ENCODE results near the gene TMEM178B.

The TMEM178B gene

GRCh38 chr7:141313896-141314295 lies 240.0 kb downstream of the TMEM178B start:
- H3K4me2 ChIP-seq: no peak overlapping the region
- no peak overlapping the region for H3K9ac ChIP-seq
- no peaks in the 10 kb centered on the region for H3K79me2 ChIP-seq (ENCODE audit: insufficient read depth, low read depth)
- no peak overlapping the region for H3K4me3 ChIP-seq (IDR thresholded peaks at IDR 0.05; ENCODE audit: insufficient read depth, low read depth, low read length)
- no peaks in the 10 kb centered on the region for H3K36me3 ChIP-seq (ENCODE audit: insufficient read depth)
- H3K4me1 ChIP-seq (ENCODE audit: low read depth, poor library complexity, severe bottlenecking): no peaks in the 10 kb centered on the region
- H3K27ac ChIP-seq: no peak overlapping the region
- H2AFZ ChIP-seq (ENCODE audit: low read depth): no peak overlapping the region
- no peaks in the 10 kb centered on the region for H3K27me3 ChIP-seq (ENCODE audit: insufficient read depth, low read depth)
- TF ChIP-seq, protein P1, sequence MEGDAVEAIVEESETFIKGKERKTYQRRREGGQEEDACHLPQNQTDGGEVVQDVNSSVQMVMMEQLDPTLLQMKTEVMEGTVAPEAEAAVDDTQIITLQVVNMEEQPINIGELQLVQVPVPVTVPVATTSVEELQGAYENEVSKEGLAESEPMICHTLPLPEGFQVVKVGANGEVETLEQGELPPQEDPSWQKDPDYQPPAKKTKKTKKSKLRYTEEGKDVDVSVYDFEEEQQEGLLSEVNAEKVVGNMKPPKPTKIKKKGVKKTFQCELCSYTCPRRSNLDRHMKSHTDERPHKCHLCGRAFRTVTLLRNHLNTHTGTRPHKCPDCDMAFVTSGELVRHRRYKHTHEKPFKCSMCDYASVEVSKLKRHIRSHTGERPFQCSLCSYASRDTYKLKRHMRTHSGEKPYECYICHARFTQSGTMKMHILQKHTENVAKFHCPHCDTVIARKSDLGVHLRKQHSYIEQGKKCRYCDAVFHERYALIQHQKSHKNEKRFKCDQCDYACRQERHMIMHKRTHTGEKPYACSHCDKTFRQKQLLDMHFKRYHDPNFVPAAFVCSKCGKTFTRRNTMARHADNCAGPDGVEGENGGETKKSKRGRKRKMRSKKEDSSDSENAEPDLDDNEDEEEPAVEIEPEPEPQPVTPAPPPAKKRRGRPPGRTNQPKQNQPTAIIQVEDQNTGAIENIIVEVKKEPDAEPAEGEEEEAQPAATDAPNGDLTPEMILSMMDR (conservative IDR thresholded peaks at IDR 0.05; ENCODE audit: low read depth, low read length): no peak
- H4K20me1 ChIP-seq (ENCODE audit: insufficient read depth): no peaks in the 10 kb centered on the region

DNA sequence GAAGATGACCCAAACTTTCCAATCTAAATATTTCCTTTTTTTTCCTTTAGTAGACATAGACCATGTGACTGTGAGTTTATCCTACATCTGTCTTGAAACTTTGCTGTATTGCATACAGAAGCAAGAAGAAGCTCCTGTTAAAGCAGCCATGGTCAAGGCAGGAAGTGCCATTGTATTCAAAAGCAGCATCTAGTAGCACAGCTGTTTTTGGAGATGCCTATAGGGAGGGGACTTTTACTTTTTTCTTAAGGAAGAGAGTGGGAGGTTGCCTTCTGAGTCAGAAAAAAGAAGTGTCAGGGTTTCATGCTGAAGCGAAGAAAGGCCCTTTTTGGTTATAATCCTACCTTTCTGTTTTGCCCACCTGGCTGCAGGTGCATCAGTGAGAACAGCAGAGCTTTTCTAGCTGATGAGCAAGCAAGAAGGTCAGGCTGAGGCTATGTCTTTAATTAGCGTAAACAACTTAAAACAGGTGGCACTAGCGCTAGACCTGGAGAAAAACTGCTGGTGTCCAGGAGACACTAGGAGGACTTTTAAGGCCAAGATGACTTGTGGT lies 243.2 kb downstream of the TMEM178B start:
- no peaks in the 10 kb centered on the region for H4K20me1 ChIP-seq (ENCODE audit: insufficient read depth)
- TF ChIP-seq, protein P1 (conservative IDR thresholded peaks at IDR 0.05; ENCODE audit: low read depth, low read length): no peak
- no peaks in the 10 kb centered on the region for H3K79me2 ChIP-seq (ENCODE audit: insufficient read depth, low read depth)
- no peaks in the 10 kb centered on the region for H3K36me3 ChIP-seq (ENCODE audit: insufficient read depth)
- H3K27me3 ChIP-seq (ENCODE audit: insufficient read depth, low read depth): no peaks in the 10 kb centered on the region
- H3K4me1 ChIP-seq (ENCODE audit: low read depth, poor library complexity, severe bottlenecking): no peaks in the 10 kb centered on the region
- H3K27ac ChIP-seq: no peak overlapping the region
- H3K4me2 ChIP-seq: no peak overlapping the region
- no peak overlapping the region for H2AFZ ChIP-seq (ENCODE audit: low read depth)
- no peak overlapping the region for H3K4me3 ChIP-seq (IDR thresholded peaks at IDR 0.05; ENCODE audit: insufficient read depth, low read depth, low read length)
- no peak overlapping the region for H3K9ac ChIP-seq

DNA sequence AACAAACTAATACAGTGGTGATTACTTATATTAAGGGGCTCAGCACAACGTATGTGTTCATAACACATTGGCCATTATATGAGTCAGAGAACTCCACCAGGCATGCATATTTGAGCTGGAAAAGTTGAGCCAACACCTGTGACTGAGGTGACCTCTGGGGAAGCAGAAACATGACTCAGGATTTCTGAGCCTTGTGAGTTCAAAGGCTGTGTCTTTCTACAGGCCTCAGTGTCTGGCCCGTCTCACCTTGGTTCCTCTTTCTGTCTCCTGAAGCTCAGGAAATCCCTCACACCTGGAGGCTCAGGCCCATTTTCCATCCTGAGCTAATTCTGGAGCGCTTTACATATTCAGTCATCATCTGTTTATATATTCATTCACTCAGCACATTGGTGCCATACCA lies 246.4 kb downstream of the TMEM178B start:
- Histone ChIP-seq H3K27ac (no peak overlapping the region), H3K9ac (no peak overlapping the region), H2AFZ (ENCODE audit: low read depth) (no peak overlapping the region), H3K4me3 (IDR thresholded peaks at IDR 0.05; ENCODE audit: insufficient read depth, low read depth, low read length) (no peak overlapping the region), H3K36me3 (ENCODE audit: insufficient read depth) (no peaks in the 10 kb centered on the region), H3K27me3 (ENCODE audit: insufficient read depth, low read depth) (no peaks in the 10 kb centered on the region), H3K4me1 (ENCODE audit: low read depth, poor library complexity, severe bottlenecking) (peaks cover 7% of the 10 kb centered on the region), H4K20me1 (ENCODE audit: insufficient read depth) (no peaks in the 10 kb centered on the region), H3K79me2 (ENCODE audit: insufficient read depth, low read depth) (no peaks in the 10 kb centered on the region), H3K4me2 (no peak overlapping the region)
- TF ChIP-seq, protein P1 (conservative IDR thresholded peaks at IDR 0.05; ENCODE audit: low read depth, low read length): no peak

DNA sequence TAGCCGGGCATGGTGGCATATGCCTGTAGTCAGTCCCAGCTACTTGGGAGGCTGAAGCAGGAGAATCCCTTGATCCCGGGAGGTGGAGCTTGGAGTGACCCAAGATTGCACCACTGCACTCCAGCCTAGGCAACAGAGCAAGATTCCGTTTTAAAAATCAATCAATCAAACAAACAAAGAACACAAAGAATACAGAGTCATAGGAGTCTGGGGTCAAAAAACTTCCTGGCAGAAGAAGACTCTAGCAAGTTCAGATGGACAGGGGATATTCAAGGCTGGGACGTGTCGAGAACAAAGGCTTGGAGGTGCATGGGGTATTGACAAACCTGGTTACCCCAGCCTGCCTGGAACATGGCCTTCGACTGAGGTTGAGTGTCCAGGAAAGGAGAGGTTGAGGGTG lies 248.5 kb downstream of the TMEM178B start:
- Histone ChIP-seq H3K4me2 (no peak overlapping the region), H3K27me3 (ENCODE audit: insufficient read depth, low read depth) (no peaks in the 10 kb centered on the region), H3K4me3 (IDR thresholded peaks at IDR 0.05; ENCODE audit: insufficient read depth, low read depth, low read length) (no peak overlapping the region), H2AFZ (ENCODE audit: low read depth) (no peak overlapping the region), H3K27ac (no peak overlapping the region), H3K36me3 (ENCODE audit: insufficient read depth) (no peaks in the 10 kb centered on the region), H3K79me2 (ENCODE audit: insufficient read depth, low read depth) (no peaks in the 10 kb centered on the region), H3K4me1 (ENCODE audit: low read depth, poor library complexity, severe bottlenecking) (peaks cover 7% of the 10 kb centered on the region), H4K20me1 (ENCODE audit: insufficient read depth) (no peaks in the 10 kb centered on the region), H3K9ac (no peak overlapping the region)
- TF ChIP-seq, protein P1 (conservative IDR thresholded peaks at IDR 0.05; ENCODE audit: low read depth, low read length): no peak
